Activated naive CD4-positive, alpha-beta T cell (primary cell): Measurements from ENCODE around the gene OR2C3.
"Not testable (repeated sequence)": the region's sequence is repeated elsewhere in the genome, so short reads cannot be mapped to it uniquely, and the experiment has no call there.

Source experiments
- DNase-seq, 4 experiments: peaks; one replicate each; lab custom pipeline; 2025; lab: John Stamatoyannopoulos, UW

Gene OR2C3

GRCh38 chr1:247536340-247536739 is at the start of gene OR2C3:
TSS of gene OR2C3 (minus strand) at chr1:247536440. CDS start at chr1:247532511, 3,929 bp downstream.
- DNase-seq = no peak

GRCh38 chr1:247578946-247579460 is 42.8 kb upstream of the OR2C3 start:
- DNase-seq = no peak

GRCh38 chr1:247576514-247576913 is 40.3 kb upstream of the OR2C3 start:
- DNase-seq = no peak

DNA sequence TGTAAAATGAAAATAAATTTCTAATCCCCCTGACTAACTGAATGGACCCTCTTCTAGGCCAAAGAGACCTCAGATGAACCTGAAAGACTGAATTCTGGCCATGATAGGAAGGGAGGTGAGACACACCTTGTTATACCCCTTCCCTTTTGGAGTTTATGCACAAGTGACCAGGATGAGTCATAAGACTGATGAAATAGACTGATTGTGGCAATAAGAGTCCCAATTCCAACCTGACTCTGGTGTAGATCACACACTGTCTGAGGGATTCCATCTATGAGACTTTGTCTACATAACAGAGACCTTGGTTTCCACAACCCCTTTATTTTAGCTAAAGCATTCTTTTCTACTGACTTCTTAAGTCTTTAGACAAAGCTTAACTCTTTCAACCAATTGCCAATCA is 38.4 kb upstream of the OR2C3 start:
- DNase-seq = no peak

GRCh38 chr1:247574236-247574635 is 38.0 kb upstream of the OR2C3 start:
- no peak for DNase-seq

DNA sequence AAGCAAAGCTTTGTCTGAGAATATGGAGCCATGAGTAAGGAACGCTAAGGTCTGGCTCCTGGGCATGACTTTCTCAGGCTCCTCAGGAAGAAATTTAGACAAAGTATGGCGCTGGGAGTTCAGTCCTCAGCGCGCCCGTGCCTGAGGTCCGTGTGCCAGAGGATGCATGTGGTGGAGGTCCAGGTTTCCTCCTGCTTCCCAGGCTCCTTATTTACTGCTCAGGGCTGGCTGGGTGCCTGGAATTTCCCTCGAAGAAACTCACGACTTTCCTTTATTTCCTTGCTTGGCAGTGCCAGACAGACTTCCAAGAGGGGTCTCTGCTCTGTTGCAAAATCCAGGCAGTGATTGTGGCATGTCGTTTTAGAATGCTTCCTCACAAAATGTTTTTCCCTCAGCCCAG is 26.0 kb upstream of the OR2C3 start:
- DNase-seq = no peak

- DNase-seq = no peak
Measured at GRCh38 chr1:247561711-247562110, 25.5 kb upstream of the OR2C3 start.

DNA sequence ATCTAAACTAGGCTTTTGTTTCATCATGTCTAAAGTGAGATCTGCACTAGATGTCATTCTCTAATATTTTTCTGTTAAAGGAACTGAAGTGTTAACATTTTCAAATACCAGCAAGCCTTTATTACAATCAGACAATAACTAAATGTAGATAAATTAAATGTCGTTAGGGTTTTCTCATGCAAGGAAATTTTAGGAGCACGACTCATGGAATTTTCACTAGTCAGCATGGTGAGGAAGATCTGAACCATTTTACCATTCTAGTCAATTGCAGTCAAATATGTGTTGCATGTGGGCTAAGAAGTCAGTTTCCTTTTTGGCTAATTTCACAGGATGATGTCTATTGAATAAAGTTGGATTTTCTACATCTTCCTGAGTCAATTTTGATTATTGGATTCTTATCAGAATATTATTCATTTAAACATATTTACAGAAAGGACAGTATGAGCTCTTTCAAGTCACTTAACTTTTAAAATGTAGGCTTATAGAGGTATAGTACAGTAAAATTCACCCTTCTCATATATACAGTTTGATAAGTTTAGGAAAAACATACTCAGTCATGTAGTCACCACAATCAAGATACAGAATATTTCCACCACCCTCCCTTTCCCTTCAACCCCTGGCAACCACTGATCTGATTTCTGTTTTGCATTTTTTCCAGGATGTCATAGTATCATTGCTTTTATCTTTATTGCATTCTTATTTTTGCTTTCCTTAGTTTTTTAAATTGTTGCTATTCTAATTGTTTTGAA is 21.9 kb upstream of the OR2C3 start:
- DNase-seq = no peak

DNA sequence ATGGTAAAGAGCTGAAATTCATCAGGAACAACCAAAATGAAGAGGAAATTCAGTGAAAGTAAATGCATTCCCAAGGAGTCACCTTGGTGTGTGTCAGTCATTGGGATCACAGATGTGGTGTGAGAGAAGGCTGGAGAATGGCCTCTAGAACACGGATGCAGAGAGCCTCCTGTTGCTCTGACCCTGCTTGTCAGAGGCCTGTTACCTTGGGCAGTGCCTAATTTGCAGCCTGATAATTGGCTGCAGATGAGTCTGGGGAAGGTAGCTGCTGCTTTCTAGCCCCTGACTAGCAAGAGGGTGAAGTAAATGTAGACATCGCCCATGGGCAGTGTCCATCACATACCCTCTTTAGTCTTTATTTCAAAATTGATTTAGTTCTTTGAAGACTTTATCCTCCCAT is 16.0 kb upstream of the OR2C3 start:
- DNase-seq = no peak

DNA sequence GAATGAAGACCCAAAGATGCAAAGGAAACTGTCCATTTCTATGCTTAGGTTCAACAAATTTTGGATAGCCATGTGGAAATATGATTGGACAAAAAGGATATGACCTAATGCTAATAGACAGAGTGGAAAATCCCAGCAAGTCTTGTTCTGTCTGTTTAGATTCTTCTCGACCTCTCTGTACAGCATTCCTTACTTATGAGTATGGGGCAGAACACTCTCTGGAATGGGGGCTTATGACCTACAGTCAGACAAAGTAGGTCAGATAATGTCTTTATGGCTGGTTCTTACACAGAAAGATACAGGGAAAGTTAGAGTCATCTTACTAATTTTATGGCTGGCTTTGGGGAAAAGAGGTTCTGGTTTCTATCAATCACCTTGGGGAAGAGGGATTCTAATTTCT is 15.5 kb upstream of the OR2C3 start:
- DNase-seq = no peak

DNA sequence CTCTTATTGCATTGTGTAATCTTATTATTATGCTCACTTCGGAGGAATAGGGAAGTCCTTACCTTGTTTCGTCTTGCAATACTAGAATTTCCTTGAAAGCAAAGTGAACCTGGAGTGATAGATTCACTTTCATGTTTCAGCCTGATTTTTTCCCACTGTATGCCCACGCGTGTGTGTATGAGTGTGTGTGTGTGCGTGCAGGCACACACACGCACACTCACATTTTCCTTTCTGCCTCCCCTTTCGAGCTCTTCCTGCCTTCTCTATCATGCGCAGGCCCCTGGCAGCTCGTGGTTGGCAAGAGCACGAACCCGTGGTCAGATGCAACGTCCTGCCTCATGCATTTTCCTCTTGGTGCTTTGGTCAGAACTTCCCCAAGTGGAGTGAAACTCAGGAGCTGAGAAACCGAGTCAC is 12.5 kb upstream of the OR2C3 start, which contains the start of gene GCSAML:
TSS of gene GCSAML (plus strand) at position 366 of the 414 bp plus-strand sequence. CDS start 58 bp downstream, outside the sequence.
- DNase-seq = no peak

DNA sequence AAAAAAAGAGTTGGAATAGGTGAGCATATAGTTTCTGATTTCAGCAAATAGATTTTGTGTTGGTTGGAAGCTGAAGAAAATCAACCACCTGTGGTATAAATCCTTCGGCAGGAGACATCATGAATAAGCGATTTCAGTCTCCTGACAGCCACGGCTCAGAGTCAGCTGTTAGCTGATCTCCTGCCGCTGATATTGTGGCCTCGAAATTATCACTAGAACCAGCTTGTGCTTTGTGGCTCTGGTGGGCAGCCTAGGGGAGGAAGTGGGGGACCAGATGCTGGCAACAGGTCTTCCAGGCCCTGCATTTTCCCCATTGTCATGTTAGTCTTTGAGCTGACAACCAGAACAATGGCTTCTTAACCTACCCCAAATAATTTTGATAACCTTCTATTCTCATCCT is 11.9 kb upstream of the OR2C3 start:
- no peak for DNase-seq

GRCh38 chr1:247542811-247543210 is 6.6 kb upstream of the OR2C3 start:
- no peak for DNase-seq

DNA sequence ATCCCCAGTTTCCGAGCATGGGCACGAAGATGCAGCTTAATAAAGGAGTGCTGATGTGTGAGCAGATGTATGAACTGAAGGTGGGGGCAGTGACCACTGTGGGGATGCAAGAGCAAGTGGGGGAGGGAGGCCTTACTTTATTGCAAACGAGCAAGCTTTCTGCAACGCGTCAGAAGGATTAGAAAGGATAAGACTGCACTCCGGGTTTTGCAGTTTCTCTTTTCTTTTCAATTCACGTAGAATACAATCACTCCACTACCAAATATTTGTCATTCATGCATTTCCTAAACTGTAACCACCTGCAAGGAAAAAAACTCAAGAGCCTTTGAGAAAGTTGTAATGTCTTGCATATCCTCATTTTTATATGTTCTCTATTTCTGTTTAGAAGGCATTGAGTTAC is 4.3 kb upstream of the OR2C3 start:
- no peak for DNase-seq

DNA sequence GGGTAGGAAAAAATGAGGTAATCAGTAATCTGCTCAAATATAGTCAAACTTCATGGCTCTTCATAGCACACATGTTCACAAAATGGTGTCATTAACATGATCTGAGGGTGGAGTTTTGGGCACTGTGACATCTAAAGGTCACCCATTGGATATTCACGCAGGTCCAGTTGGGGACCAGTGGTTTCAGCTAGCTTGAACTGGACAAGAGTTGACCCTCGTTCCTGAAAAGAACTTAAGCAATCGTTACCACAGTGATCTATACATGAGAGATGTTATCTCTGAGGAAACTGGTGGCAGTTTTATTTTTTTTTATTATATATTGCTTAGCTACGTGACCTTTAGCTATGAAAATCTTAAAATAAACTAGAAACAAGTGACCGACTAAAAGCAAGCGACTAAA is 3.0 kb upstream of the OR2C3 start:
- DNase-seq = no peak

DNA sequence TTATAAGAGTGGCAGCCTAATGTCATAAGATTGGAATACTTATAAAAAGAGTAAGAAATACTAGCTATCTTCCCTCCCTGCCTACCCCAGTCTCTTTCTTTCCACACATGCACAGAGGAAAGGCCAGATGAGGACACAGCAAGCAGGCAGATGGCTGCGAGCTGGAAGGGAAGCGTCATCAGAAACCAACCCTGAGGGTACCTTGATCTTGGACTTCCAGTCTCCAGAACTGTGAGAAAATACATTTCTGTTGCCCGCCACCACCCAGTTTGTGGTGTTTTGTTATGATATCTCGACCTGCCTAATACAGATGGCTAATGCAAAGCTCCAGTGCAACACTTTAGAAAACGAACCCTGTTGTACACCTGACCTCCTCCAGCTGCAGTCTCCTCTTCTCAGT is 2.3 kb upstream of the OR2C3 start:
- no peak for DNase-seq

- no peak for DNase-seq
Measured at GRCh38 chr1:247535402-247535801, 838 bp downstream of the OR2C3 start.

- no peak for DNase-seq
Measured at GRCh38 chr1:247531937-247532336, 4.3 kb downstream of the OR2C3 start.

GRCh38 chr1:247530785-247531184 is 5.5 kb downstream of the OR2C3 start:
- DNase-seq = no peak

GRCh38 chr1:247529771-247530355 is 6.4 kb downstream of the OR2C3 start:
- no peak for DNase-seq

GRCh38 chr1:247528812-247529474 is 7.3 kb downstream of the OR2C3 start:
- DNase-seq = no peak

GRCh38 chr1:247521886-247522285 is 14.4 kb downstream of the OR2C3 start:
- not testable (repeated sequence) for DNase-seq

DNA sequence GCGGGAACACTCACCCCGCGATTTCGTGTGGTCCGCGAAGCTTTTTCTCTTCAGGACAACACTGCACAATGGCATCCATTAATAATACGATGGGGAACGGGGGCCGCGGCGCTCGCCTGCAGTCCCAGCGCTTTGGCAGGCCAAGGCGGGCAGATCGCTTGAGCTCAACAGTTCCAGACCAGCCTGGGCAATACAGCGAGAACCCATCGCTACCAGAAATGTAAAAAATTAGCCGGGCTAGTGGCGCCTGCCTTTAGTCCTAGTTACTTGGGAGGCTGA is 17.7 kb downstream of the OR2C3 start:
- no peak for DNase-seq
